Upper lobe of left lung (tissue), 6 donors: ENCODE data around the gene LBX1. TPM values are rescaled to one million over a fixed set of nuclear protein-coding genes. Genes with fewer than 3 reads are reported as not detected.

Experiments
- ATAC-seq, 2 donors: fragments of 200-7000 bp; cut with Tn5 transposase; one replicate each; pipeline ENCODE4 v1.9.1; 2022; ENCODE audit warnings: mild to moderate bottlenecking in 2 of 2, moderate library complexity in 2 of 2; ENCODE audit not compliant: low FRiP score in 2 of 2
- DNase-seq, 2 donors: peaks; one replicate each; pipeline ENCODE4 v3.0.0-alpha.2; 2019 to 2020
- H3K27ac ChIP-seq, 4 donors: fragments of 200-600 bp; sonication (generic); one replicate each; pipeline ENCODE4 v1.5.1; 2016 to 2019
- H3K27me3 ChIP-seq, 4 donors: fragments of 200-600 bp; sonication (generic); one replicate each; pipeline ENCODE4 v1.5.1; 2017 to 2019
- H3K36me3 ChIP-seq, 4 donors: fragments of 200-600 bp; sonication (generic); one replicate each; pipeline ENCODE4 v1.5.1; 2016 to 2019
- H3K4me1 ChIP-seq, 4 donors: fragments of 200-600 bp; sonication (generic); one replicate each; pipeline ENCODE4 v1.5.1; 2018 to 2019
- H3K4me3 ChIP-seq, 4 donors: fragments of 200-600 bp; sonication (generic); one replicate each; pipeline ENCODE4 v1.5.1; 2017 to 2019; ENCODE audit warnings: mild to moderate bottlenecking in 2 of 4, moderate library complexity in 1 of 4
- H3K9me3 ChIP-seq, 4 donors: fragments of 200-600 bp; sonication (generic); one replicate each; pipeline ENCODE4 v1.5.1; 2018 to 2019
- CTCF ChIP-seq, 6 experiments: fragments of 450-650 bp in 4 of 6; fragments of 200-600 bp in 2 of 6; sonication (generic) in 2 of 6; IDR thresholded peaks; one replicate each; pipeline ENCODE4 v1.5.1; 2016 to 2019; ENCODE audit warnings: antibody characterized with exemption in 6 of 6
- EP300 ChIP-seq, 4 donors: sonication (generic); formaldehyde crosslinking; IDR thresholded peaks; one replicate each; pipeline ENCODE4 v1.5.1; 2017; ENCODE audit warnings: antibody characterized with exemption in 4 of 4, control low read depth in 2 of 4
- POLR2A ChIP-seq, 4 donors: fragments of 450-650 bp; IDR thresholded peaks; one replicate each; pipeline ENCODE4 v1.5.1; 2016 to 2017; ENCODE audit warnings: antibody characterized with exemption in 4 of 4, mild to moderate bottlenecking in 2 of 4
- POLR2AphosphoS5 ChIP-seq, 2 donors: sonication (generic); formaldehyde crosslinking; IDR thresholded peaks; one replicate each; pipeline ENCODE4 v1.5.1; 2017; ENCODE audit warnings: antibody characterized with exemption in 2 of 2
- WGBS, 2 donors: methylation state at CpG; one replicate each; pipeline ENCODE4 v1.1.5; 2017 to 2018; 5-methylcytosine and 5-hydroxymethylcytosine counted together
- total RNA-seq, 6 donors: library from RNA; depleted of rRNA in 4 of 6; stranded (reverse); fragments of >200 nt in 4 of 6; gene quantifications; one replicate each; pipeline versions ENCODE4 v1.1.0 to v1.2.1, GENCODE V29; 2016 to 2021
- donor health status: DM: no; HTN: no; CAD: no; lungs with moderate emphysema.
- donor health status: DM: no; HTN: yes; CAD: no; lungs with severe emphysema.

Gene LBX1
- total RNA-seq, 6 donors from 2014 or later, result 0.11 to 0.20 TPM; not detected in 4

DNA sequence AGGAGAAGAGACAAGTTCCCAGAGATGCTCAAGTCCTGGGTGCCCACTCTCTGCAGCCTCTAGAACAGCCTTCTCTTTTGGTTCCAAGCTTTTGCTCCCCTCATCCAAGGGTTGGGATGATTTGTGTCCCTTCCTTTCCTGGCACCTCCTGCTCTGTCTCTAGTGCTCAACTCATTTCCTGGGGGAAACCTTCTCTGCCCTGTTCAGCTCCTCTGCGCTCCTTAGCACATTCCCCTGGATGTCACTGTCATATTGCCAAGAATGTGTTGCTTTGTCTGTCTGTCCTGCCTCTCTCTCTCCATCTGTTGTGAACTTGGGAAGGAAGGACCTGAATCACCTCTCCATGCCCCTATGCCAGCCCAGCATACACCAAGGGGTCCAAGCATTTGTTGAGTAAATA, 5.1 kb upstream of the LBX1 start:
- H3K4me1 ChIP-seq, result peaks cover 9 to 31% (median 13%) of the 10 kb centered on the region in 4 donors
- H3K4me3 ChIP-seq, result no peak overlapping the region
- ATAC-seq (no peak), DNase-seq (no peak)
- H3K27me3 ChIP-seq, result peaks cover 4 to 95% (median 46%) of the 10 kb centered on the region in 4 donors
- no peaks in the 10 kb centered on the region for H3K9me3 ChIP-seq
- H3K27ac ChIP-seq, result no peak overlapping the region
- 31 to 50% methylated on average over 1 of the region's 1 CpG for WGBS, 2 donors
- TF ChIP-seq POLR2AphosphoS5 (IDR thresholded peaks at IDR 0.05) (no peak), CTCF (IDR thresholded peaks at IDR 0.05) (no peak), POLR2A (IDR thresholded peaks at IDR 0.05) (no peak), EP300 (IDR thresholded peaks at IDR 0.05) (no peak)
- H3K36me3 ChIP-seq, result no peaks in the 10 kb centered on the region

DNA sequence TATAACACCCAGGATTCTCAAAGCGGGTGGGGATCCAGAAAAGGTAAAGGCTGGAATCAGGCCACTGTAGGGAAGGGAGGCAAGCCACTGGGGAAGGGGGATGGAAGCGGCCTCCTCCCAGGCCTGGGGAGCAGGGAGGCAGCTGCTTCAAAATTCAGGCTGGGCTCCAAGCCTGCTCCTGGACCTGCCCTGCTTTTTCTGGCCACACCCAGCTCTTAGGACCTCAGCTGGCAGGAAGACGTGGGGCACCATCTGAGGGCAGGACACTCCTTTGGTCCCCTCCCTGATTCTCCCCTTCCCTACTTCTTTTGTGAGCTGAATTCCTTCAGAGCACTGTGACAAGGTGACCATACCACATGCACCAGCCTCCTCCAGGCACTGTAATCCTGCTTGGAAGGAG, 4.6 kb upstream of the LBX1 start:
- ATAC-seq (no peak), DNase-seq (no peak)
- Histone ChIP-seq H3K36me3 (no peaks in the 10 kb centered on the region), H3K27ac (no peak overlapping the region), H3K9me3 (no peaks in the 10 kb centered on the region), H3K4me1 (peaks cover 14 to 36% (median 18%) of the 10 kb centered on the region in 4 donors), H3K4me3 (no peak overlapping the region), H3K27me3 (peaks cover 4 to 95% (median 46%) of the 10 kb centered on the region in 4 donors)
- WGBS, 2 donors, result 25 to 30% methylated on average over 3 of the region's 3 CpGs
- TF ChIP-seq POLR2A (IDR thresholded peaks at IDR 0.05) (no peak), EP300 (IDR thresholded peaks at IDR 0.05) (no peak), CTCF (IDR thresholded peaks at IDR 0.05) (no peak), POLR2AphosphoS5 (IDR thresholded peaks at IDR 0.05) (no peak)

DNA sequence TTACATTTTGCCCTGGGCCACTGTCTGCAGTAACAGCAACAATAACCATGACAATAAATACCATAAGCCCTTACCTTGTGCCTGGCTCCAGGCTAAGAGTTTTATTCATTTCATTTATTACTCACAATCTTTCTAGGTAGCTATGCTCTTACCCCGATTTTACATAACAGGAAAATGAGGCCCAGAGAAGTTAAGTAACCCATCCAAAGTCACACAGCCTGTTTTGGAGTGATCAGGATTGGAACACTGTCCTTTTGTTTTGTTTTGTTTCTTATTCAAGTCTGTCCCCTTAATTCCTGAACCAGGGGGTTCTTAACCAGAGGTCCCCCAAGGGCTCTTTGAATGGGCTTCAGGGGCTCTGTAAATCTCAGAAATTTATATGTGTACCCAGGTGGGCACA, 4.2 kb upstream of the LBX1 start:
- Histone ChIP-seq H3K27ac (no peak overlapping the region), H3K36me3 (no peaks in the 10 kb centered on the region), H3K27me3 (peaks cover 4 to 95% (median 47%) of the 10 kb centered on the region in 4 donors), H3K4me1 (peaks cover 18 to 40% (median 21%) of the 10 kb centered on the region in 4 donors), H3K4me3 (no peak overlapping the region), H3K9me3 (no peaks in the 10 kb centered on the region)
- WGBS, 2 donors, result 24 to 29% methylated on average over 1 of the region's 1 CpG
- no peak for TF ChIP-seq CTCF (IDR thresholded peaks at IDR 0.05)
- TF ChIP-seq POLR2A (IDR thresholded peaks at IDR 0.05), result no peak
- TF ChIP-seq EP300 (IDR thresholded peaks at IDR 0.05), result no peak
- no peak for TF ChIP-seq POLR2AphosphoS5 (IDR thresholded peaks at IDR 0.05)
- no peak for DNase-seq
- no peak for ATAC-seq

DNA sequence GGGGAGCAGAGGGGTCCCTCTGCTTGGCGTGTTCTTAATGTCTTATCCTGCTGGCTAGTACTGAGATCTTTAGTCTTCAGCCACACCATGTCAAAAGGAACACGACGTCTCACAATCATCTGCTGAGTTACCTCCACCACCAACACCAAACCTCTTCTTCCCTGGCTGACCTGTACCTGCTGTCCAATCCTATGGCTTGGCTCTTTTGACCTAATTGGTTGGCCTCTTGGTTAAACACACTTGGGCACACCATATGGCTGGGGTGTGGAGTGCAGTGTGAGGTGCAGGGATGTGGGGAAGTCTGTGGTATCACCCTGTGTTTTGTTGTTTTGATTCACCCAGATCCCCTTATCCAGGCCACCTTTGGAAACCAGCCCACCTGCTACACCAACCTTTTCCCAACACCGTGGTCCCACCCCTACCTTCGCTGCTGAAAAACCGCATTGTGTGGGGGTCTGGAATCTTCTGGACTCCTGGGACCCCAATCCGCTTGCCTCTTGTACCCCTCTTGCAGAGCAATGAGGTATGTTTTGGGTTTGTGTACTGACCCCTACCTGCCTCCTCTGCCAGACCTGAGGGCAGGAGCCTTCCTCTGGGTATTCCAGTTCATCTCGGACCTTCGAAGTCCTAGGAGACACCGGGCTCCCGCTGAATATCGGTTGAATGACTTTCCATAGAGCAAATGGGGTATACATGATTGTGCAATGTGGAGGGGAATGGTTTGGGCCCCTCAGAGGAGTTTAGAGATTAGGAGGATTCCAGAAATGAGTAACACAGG, 2.8 kb upstream of the LBX1 start:
- Histone ChIP-seq H3K4me1 (peaks cover 27 to 42% (median 28%) of the 10 kb centered on the region in 4 donors), H3K9me3 (no peaks in the 10 kb centered on the region), H3K27ac (no peak overlapping the region), H3K4me3 (no peak overlapping the region), H3K36me3 (no peaks in the 10 kb centered on the region), H3K27me3 (peaks cover 4 to 94% (median 50%) of the 10 kb centered on the region in 4 donors)
- 25 to 30% methylated on average over 12 of the region's 12 CpGs for WGBS, 2 donors
- ATAC-seq (no peak), DNase-seq (no peak)
- TF ChIP-seq POLR2AphosphoS5 (IDR thresholded peaks at IDR 0.05) (no peak), CTCF (IDR thresholded peaks at IDR 0.05) (no peak), POLR2A (IDR thresholded peaks at IDR 0.05) (no peak), EP300 (IDR thresholded peaks at IDR 0.05) (no peak)
